RPMI8226 (cell line): ENCODE measurements around the gene FAM120C.

ENCODE experiments used
- DNase-seq: peaks from one replicate; pipeline ENCODE4 v3.0.0-alpha.2; 2015

FAM120C gene

GRCh38 chrX:54182864-54183613 is at the start of gene FAM120C:
TSS of gene FAM120C (minus strand) at chrX:54183254. CDS start at chrX:54183198, 56 bp downstream.
- DNase-seq: peak; percentile 80

- no peak for DNase-seq
Observed at GRCh38 chrX:54230435-54231148, 47.5 kb upstream of the FAM120C start.

- no peak for DNase-seq
Observed at GRCh38 chrX:54223581-54223980, 40.5 kb upstream of the FAM120C start.

- no peak for DNase-seq
Observed at GRCh38 chrX:54213603-54214002, 30.5 kb upstream of the FAM120C start.

- DNase-seq: no peak
Observed at GRCh38 chrX:54208531-54208930, 25.5 kb upstream of the FAM120C start.

- no peak for DNase-seq
Observed at GRCh38 chrX:54198262-54198661, 15.2 kb upstream of the FAM120C start.

GRCh38 chrX:54194982-54195588 is 12.0 kb upstream of the FAM120C start:
- no peak for DNase-seq

GRCh38 chrX:54193085-54193821 is 10.2 kb upstream of the FAM120C start:
- DNase-seq: no peak

- DNase-seq: no peak
Observed at GRCh38 chrX:54184474-54184873, 1.4 kb upstream of the FAM120C start.

GRCh38 chrX:54182194-54182863 is 725 bp downstream of the FAM120C start:
- DNase-seq: peak; percentile 78

- DNase-seq: no peak
Observed at GRCh38 chrX:54181202-54181953, 1.7 kb downstream of the FAM120C start.

GRCh38 chrX:54180403-54180802 is 2.7 kb downstream of the FAM120C start:
- no peak for DNase-seq

- no peak for DNase-seq
Observed at GRCh38 chrX:54178100-54178940, 4.7 kb downstream of the FAM120C start.

GRCh38 chrX:54177306-54177705 is 5.7 kb downstream of the FAM120C start:
- no peak for DNase-seq

GRCh38 chrX:54173791-54174190 is 9.3 kb downstream of the FAM120C start:
- DNase-seq: no peak

GRCh38 chrX:54172455-54172854 is 10.6 kb downstream of the FAM120C start:
- DNase-seq: no peak

GRCh38 chrX:54171527-54172250 is 11.4 kb downstream of the FAM120C start:
- DNase-seq: no peak

GRCh38 chrX:54171091-54171490 is 12.0 kb downstream of the FAM120C start:
- DNase-seq: no peak

- no peak for DNase-seq
Observed at GRCh38 chrX:54166915-54167314, 16.1 kb downstream of the FAM120C start.

- no peak for DNase-seq
Observed at GRCh38 chrX:54157561-54157960, 25.5 kb downstream of the FAM120C start.
